ENCODE measurements around the gene UCHL5. TPM values are rescaled to one million over a fixed set of nuclear protein-coding genes. Genes with fewer than 3 reads are reported as not detected.

Gene UCHL5
- polyA plus RNA-seq, 4 donors, result 41.2 to 51.2 (median 49.4) TPM

DNA sequence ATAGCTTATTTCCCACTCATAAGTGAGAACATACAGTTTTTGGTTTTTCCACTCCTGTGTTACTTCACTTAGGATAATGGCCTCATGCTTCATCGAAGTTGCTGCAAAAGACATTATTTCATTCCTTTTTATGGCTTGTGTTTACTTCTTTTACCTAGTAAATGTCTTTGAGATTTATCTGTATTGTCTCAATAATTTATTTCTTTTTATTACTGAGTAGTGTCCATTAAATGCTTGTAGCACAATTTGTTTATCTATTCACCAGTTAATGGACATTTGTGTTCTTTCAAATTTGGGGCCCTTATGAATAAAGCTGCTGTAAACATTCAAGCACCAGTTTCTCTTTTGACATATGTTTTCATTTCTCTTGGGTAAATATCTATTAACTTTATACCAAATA lies 86.0 kb downstream of the UCHL5 start:
- no peak for DNase-seq (ENCODE audit: low read depth in 4 of 4, low spot score in 3 of 4)

DNA sequence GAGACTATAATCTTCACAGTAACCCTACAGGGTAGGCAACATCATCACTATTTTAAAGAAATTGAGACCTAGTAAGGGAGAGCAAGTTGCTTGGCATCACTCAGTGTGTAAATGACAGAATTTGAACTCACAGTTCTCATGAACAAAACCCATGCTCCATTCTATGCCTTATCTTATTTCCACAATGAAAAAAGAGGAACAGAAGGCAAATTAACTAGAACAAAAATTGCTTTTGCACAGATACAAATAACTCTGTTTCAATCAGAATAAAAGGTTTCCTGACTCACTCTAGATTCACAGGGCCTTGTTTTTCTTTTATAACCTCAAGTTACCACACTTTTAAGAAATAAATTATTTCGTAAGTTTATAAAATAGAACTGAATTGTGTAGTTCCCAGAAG lies 90.1 kb downstream of the UCHL5 start:
- DNase-seq (ENCODE audit: low read depth in 4 of 4, low spot score in 3 of 4), result no peak

DNA sequence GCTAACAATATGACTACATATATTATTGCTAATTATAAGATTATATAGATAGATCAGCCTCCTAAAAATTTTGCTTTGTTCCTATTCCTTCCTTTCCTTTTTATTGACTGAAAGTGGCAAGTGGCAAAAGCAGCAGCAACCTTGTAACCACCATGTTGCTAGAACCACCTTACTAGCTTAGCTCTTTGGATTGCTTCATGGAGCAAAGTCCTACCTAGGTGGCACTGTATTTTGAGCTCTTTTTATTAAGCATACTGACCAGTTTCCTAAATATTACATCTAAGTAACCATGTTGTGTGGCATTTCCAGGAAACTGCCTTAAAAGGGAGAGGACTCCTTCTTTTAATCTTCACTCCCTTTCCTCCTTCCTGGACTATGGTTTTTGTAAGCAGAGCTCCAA lies 90.8 kb downstream of the UCHL5 start:
- DNase-seq (ENCODE audit: low read depth in 4 of 4, low spot score in 3 of 4), result no peak

DNA sequence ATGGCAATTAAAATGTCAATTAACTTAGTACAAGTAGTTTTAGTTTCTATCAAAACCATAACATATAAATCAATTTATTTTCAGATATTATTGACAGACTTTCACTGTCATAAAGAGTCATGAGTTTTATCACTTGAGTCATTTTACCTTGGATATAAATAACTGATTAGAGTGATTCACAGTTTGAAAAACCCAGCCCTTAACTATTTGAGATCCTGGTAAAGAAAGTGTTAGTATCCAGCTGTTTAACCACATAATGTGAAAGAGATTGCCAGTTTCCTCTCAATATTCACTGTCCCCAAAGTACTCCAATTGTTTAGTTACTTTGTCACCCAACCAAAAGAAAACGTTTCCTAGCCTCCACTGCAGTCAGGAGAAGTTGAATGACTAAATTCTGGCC lies 91.3 kb downstream of the UCHL5 start:
- DNase-seq (ENCODE audit: low read depth in 4 of 4, low spot score in 3 of 4), result no peak

DNA sequence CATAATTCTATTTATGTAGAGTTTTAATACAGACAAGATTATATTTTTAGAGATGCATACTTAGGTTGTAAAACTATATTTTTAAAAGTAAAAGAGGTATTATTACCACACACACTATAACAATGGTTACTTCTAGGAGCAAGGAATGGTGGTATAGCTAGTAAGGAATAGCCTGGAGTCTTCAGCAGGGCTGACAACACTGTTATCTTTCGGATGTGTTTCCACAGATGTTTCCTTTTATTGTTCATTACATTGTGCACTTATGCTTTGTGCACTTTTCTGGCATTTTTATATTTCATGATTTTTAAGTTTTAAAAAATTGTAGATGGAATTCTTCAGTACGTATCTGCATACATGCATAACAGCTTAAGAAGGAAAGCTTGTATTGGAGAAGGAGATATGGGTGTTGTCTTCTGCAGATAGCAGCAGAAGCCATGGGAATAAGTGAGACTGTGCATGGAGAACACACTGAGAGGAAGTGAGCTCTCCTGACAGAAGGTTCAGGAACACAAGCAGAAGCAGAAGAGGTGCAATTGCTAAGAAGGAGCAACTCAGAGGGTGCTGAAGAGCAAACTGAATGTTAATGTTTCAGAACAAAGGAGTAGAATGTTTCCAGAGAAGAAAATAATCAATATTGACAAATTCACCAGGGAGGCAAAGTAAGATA lies 91.8 kb downstream of the UCHL5 start:
- no peak for DNase-seq (ENCODE audit: low read depth in 4 of 4, low spot score in 3 of 4)

DNA sequence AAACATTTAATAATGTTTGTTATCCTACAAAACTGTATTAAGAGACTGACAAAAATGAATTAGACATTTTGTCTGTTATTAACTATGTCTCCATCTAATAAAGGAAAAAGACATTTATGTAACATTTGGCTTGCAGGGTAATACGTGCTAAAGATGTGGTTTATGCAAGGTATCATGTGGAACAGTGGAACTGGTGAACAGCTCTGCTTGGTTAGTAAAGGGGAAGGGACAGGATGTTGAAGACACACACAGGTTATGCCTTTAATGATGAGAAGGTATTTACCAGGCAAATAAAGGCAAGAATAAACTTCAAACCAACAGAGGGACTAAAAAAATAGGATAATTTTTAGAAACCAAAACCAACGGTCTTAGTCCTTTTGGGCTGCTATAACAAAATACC lies 93.1 kb downstream of the UCHL5 start:
- DNase-seq (ENCODE audit: low read depth in 4 of 4, low spot score in 3 of 4), result no peak

DNA sequence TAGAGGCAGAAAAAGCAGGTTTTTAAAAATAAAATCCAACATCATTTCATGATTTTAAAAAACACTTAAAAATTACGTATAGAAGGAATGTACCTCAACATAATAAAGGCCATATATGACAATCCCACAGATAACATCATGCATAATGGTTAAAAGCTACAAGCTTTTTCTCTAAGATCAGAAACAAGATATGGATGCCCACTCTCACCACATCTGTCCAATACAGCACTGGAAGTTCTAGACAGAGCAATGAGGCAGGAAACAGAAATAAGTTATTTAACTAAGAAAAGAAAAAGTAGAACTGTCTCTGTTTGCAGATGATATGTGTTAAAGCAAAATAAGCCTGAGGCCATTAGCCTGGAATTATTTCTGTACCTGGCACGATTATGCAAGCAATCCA lies 96.3 kb downstream of the UCHL5 start:
- DNase-seq (ENCODE audit: low read depth in 4 of 4, low spot score in 3 of 4), result no peak

Other genes starting within 250 kb of the UCHL5 start
- gene RO60, start 252 bp upstream of the UCHL5 start, polyA plus RNA-seq (ENCODE audit: insufficient read length in 4 of 4), result 10 to 100 TPM; 32.9 to 42.1 (median 38.1) TPM
- 10 to 100 TPM; 12.1 to 17.3 (median 15.8) TPM for gene GLRX2, start 46.1 kb upstream of the UCHL5 start, polyA plus RNA-seq (ENCODE audit: insufficient read length in 4 of 4)
- gene CDC73, start 62.7 kb upstream of the UCHL5 start, polyA plus RNA-seq (ENCODE audit: insufficient read length in 4 of 4), result 10 to 100 TPM; 40.9 to 55.1 (median 52.3) TPM
- gene B3GALT2, start 127.3 kb upstream of the UCHL5 start, polyA plus RNA-seq (ENCODE audit: insufficient read length in 4 of 4), result 10 to 100 TPM; 17.8 to 24.8 (median 19.6) TPM